ACHN (cell line): Measurements from ENCODE around the gene JMJD1C.

Source experiments
- DNase-seq: peaks from one replicate; pipeline ENCODE4 v3.0.0-alpha.2; 2015
- in situ Hi-C: cut with HindIII; loops from 2 replicates; pipeline ENCODE4 v1.10.0; 2017; ENCODE audit warnings: low sequenced_read_pairs, low pct_ligation_motif_present, low pct_unique_long_range_greater_than_20kb

The JMJD1C gene

GRCh38 chr10:63483983-63484382 is 18.2 kb upstream of the JMJD1C start:
- no peak for DNase-seq
- in situ Hi-C loops, result no loop called here

- in situ Hi-C loops, result no loop called here
- DNase-seq, result no peak
Measured at GRCh38 chr10:63481815-63482421, 16.1 kb upstream of the JMJD1C start.

GRCh38 chr10:63480237-63480636 is 14.5 kb upstream of the JMJD1C start:
- DNase-seq, result no peak
- in situ Hi-C loops, result no loop called here

GRCh38 chr10:63478564-63478963 is 12.8 kb upstream of the JMJD1C start:
- DNase-seq, result no peak
- in situ Hi-C loops, result no loop called here

GRCh38 chr10:63477927-63478326 is 12.2 kb upstream of the JMJD1C start:
- in situ Hi-C loops, result no loop called here
- no peak for DNase-seq

GRCh38 chr10:63474488-63474887 is 8.7 kb upstream of the JMJD1C start:
- DNase-seq, result no peak
- in situ Hi-C loops, result no loop called here

- in situ Hi-C loops, result no loop called here
- no peak for DNase-seq
Measured at GRCh38 chr10:63470928-63471327, 5.2 kb upstream of the JMJD1C start.

GRCh38 chr10:63468947-63469346 is 3.2 kb upstream of the JMJD1C start:
- no peak for DNase-seq
- in situ Hi-C loops, result no loop called here

- DNase-seq, result no peak
- in situ Hi-C loops, result no loop called here
Measured at GRCh38 chr10:63467841-63468240, 2.1 kb upstream of the JMJD1C start.

- DNase-seq, result peak; percentile 75
- in situ Hi-C loops, result no loop called here
Measured at GRCh38 chr10:63466144-63466935, 563 bp upstream of the JMJD1C start.

- DNase-seq, result peak; percentile 62
- in situ Hi-C loops, result no loop called here
Measured at GRCh38 chr10:63464402-63465292, 1.1 kb downstream of the JMJD1C start.

- no peak for DNase-seq
- in situ Hi-C loops, result no loop called here
Measured at GRCh38 chr10:63462442-63462841, 3.3 kb downstream of the JMJD1C start.

GRCh38 chr10:63458177-63458576 is 7.6 kb downstream of the JMJD1C start:
- in situ Hi-C loops, result no loop called here
- no peak for DNase-seq

- in situ Hi-C loops, result no loop called here
- DNase-seq, result no peak
Measured at GRCh38 chr10:63457594-63457993, 8.2 kb downstream of the JMJD1C start.

- in situ Hi-C loops, result no loop called here
- peak; percentile 76 for DNase-seq
Measured at GRCh38 chr10:63456437-63457210, 9.2 kb downstream of the JMJD1C start.

GRCh38 chr10:63455507-63455906 is 10.3 kb downstream of the JMJD1C start:
- in situ Hi-C loops, result no loop called here

GRCh38 chr10:63454631-63455030 is 11.1 kb downstream of the JMJD1C start:
- DNase-seq, result no peak
- in situ Hi-C loops, result no loop called here

More at GRCh38 chr10:63455507-63455906, 10.3 kb downstream of the JMJD1C start:
- DNase-seq, result no peak

- in situ Hi-C loops, result no loop called here
- no peak for DNase-seq
Measured at GRCh38 chr10:63452524-63452923, 13.3 kb downstream of the JMJD1C start.
